ENCODE results near the gene ONECUT2.

DNA sequence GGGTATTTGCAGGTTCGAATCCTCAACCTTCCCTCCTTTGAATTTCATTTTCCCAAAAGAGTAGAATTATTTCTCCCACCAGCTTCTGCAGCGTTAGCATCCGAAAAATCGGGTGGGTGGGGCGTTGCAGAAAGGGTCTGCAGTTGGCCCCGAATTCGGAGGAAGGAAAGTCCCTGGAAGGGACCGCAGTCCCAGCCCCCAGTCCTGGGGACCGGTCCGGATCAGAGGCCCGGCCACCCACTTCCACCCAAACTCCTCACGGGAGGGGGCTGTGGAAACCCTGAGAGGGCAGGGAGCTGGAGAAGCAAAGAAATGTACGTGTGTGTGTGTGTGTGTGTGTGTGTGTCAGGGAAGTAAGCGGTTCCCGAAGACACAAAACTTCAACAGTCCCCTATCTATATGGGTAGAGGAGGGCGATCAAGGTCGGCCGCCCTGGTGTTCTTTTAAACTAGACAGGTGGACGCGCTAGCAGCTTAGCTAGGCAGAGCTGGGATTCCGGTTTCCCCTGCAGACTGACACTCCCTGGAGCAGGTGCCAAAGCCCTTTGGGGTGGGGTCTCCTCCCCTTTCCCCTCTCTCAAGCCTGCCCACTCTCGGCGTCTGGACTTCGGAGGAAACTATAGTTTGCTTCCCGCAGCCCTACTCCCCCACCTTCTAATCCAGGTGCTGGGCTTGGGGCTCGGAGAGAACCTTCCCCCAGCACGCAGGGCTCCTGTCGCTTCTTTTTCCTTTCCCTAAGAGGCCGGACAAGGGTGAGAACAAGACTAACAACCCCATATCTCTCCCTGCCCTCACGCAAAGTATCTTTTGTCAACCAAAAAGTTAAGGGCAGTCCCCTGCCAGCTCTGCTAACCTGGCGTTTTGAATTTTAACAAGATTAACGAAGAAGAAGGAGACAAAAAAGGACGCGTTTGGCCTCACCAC, 4.8 kb upstream of the ONECUT2 start:
- TF ChIP-seq, protein P1, sequence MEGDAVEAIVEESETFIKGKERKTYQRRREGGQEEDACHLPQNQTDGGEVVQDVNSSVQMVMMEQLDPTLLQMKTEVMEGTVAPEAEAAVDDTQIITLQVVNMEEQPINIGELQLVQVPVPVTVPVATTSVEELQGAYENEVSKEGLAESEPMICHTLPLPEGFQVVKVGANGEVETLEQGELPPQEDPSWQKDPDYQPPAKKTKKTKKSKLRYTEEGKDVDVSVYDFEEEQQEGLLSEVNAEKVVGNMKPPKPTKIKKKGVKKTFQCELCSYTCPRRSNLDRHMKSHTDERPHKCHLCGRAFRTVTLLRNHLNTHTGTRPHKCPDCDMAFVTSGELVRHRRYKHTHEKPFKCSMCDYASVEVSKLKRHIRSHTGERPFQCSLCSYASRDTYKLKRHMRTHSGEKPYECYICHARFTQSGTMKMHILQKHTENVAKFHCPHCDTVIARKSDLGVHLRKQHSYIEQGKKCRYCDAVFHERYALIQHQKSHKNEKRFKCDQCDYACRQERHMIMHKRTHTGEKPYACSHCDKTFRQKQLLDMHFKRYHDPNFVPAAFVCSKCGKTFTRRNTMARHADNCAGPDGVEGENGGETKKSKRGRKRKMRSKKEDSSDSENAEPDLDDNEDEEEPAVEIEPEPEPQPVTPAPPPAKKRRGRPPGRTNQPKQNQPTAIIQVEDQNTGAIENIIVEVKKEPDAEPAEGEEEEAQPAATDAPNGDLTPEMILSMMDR (IDR thresholded peaks at IDR 0.05) = no peak
- TF ChIP-seq POLR2AphosphoS5 (IDR thresholded peaks at IDR 0.05) (no peak), EP300 (IDR thresholded peaks at IDR 0.05) (no peak), POLR2A (IDR thresholded peaks at IDR 0.05) (no peak)

All from sigmoid colon (tissue), 4 donors.